OCI-LY7 (cell line): ENCODE data around the gene IQSEC1. TPM values are rescaled to one million over a fixed set of nuclear protein-coding genes. Genes with fewer than 3 reads are reported as not detected.
A peak's percentile ranks its signal among the peaks of the same experiment; 100 is the strongest.

ENCODE experiments used
- BruUV-seq: library from RNA; stranded (reverse); fragments of 400-500 nt; replicated peaks from 2 replicates; lab custom pipeline; 2021; lab: Mats Ljungman, UMichigan
- CTCF ChIA-PET: fragments of 300-600 bp; sonication (Branson Sonifier 250); formaldehyde crosslinking; loops from one replicate; lab custom pipeline; 2022; ENCODE audit warnings: antibody characterized with exemption; ENCODE audit not compliant: unreplicated experiment; lab: Charles Lee
- POLR2A ChIA-PET: fragments of 300-600 bp; sonication (Branson Sonifier 250); formaldehyde crosslinking; loops from one replicate; lab custom pipeline; 2022; ENCODE audit warnings: antibody characterized with exemption; lab: Charles Lee
- DNase-seq: peaks from one replicate; pipeline ENCODE4 v3.0.0-alpha.2; 2015; ENCODE audit warnings: low spot score
- H2AFZ ChIP-seq: fragments of 200-600 bp; sonication (generic), shearing (Covaris generic); 2 replicates; pipeline ENCODE4 v1.6.1; 2014; ENCODE audit warnings: mild to moderate bottlenecking, antibody characterized with exemption, low read length, moderate library complexity
- H3K27ac ChIP-seq: fragments of 200-600 bp; sonication (generic); 2 replicates; pipeline ENCODE4 v1.5.1; 2014; ENCODE audit warnings: mixed run types, low read depth, mild to moderate bottlenecking, moderate library complexity, low read length, inconsistent platforms; ENCODE audit not compliant: poor library complexity, severe bottlenecking
- H3K36me3 ChIP-seq: fragments of 200-600 bp; sonication (generic); 2 replicates; pipeline ENCODE4 v1.6.1; 2014; ENCODE audit warnings: mild to moderate bottlenecking, antibody characterized with exemption, low read length, moderate library complexity, mixed read lengths; ENCODE audit not compliant: insufficient read depth
- H3K4me1 ChIP-seq: fragments of 200-600 bp; sonication (generic); 2 replicates; pipeline ENCODE4 v1.5.1; 2014; ENCODE audit warnings: mild to moderate bottlenecking, low read length; ENCODE audit not compliant: insufficient read depth, poor library complexity, severe bottlenecking
- H3K4me2 ChIP-seq: fragments of 200-600 bp; sonication (generic); 2 replicates; pipeline ENCODE4 v1.6.1; 2014; ENCODE audit warnings: mild to moderate bottlenecking, low read length
- H3K4me3 ChIP-seq: fragments of 200-600 bp; sonication (generic); 2 replicates; pipeline ENCODE4 v1.5.1; 2014; ENCODE audit warnings: mild to moderate bottlenecking, low read depth, low read length; ENCODE audit not compliant: poor library complexity, severe bottlenecking
- H3K79me2 ChIP-seq: fragments of 200-600 bp; sonication (generic); 2 replicates; pipeline ENCODE4 v1.6.1; 2016; ENCODE audit warnings: low read depth, mild to moderate bottlenecking, low read length, moderate library complexity, mixed read lengths; ENCODE audit not compliant: insufficient read depth
- H3K9me2 ChIP-seq: fragments of 200-600 bp; sonication (generic); 2 replicates; pipeline ENCODE4 v1.6.1; 2016; ENCODE audit warnings: mild to moderate bottlenecking, low read length, mixed read lengths; ENCODE audit not compliant: insufficient read depth
- H3K9me3 ChIP-seq: fragments of 200-600 bp; sonication (generic); 2 replicates; pipeline ENCODE4 v1.6.1; 2014; ENCODE audit warnings: mild to moderate bottlenecking, mixed run types, low read length, mixed read lengths
- H4K20me1 ChIP-seq: fragments of 200-600 bp; sonication (generic); 2 replicates; pipeline ENCODE4 v1.6.1; 2014; ENCODE audit warnings: mild to moderate bottlenecking, antibody characterized with exemption, low read length, moderate library complexity, mixed read lengths; ENCODE audit not compliant: insufficient read depth
- CTCF ChIP-seq: fragments of 200-600 bp; sonication (generic); conservative IDR thresholded peaks from 2 replicates; pipeline ENCODE4 v1.5.1; 2014; ENCODE audit warnings: mild to moderate bottlenecking, antibody characterized with exemption, low read length, moderate library complexity, mixed read lengths
- EZH2phosphoT487 ChIP-seq: fragments of 200-600 bp; sonication (generic); IDR thresholded peaks from 2 replicates; pipeline ENCODE4 v1.6.1; 2018; ENCODE audit warnings: low read depth, borderline replicate concordance, mild to moderate bottlenecking, mixed run types, antibody characterized with exemption, low read length, moderate library complexity, mixed read lengths
- intact Hi-C: fragments of 100-400 bp; cut with micrococcal nuclease; formaldehyde crosslinking; loops from one replicate; pipeline ENCODE4 v1.10.0; 2022; ENCODE audit not compliant: unreplicated experiment
- total RNA-seq, 2 experiments: library from RNA; depleted of rRNA in 1 of 2; stranded (reverse); fragments of >200 nt in 1 of 2; shearing (Covaris generic) in 1 of 2; gene quantifications; 2 replicates each; pipeline ENCODE4 v1.2.3, GENCODE V29; 2014 to 2022

Gene IQSEC1
- total RNA-seq, 2 experiments from 2014 or later, result 25.2 to 70.1 TPM

GRCh38 chr3:13006216-13006990, 66.8 kb downstream of the IQSEC1 start:
- POLR2A ChIA-PET, result interaction anchor here (0.9 to 2.0 kb wide), 2 partner anchors 14 to 40 kb away, joined by 3 to 8 read pairs; no protein-coding TSS in a partner anchor
- no TSS peak for BruUV-seq

GRCh38 chr3:13005301-13005700, 67.9 kb downstream of the IQSEC1 start:
- Histone ChIP-seq H4K20me1 (no peaks in the 10 kb centered on the region), H3K4me1 (peaks cover 98% of the 10 kb centered on the region), H3K4me3 (no peak overlapping the region), H3K4me2 (peak overlapping the region; percentile 61), H3K79me2 (peaks cover 100% of the 10 kb centered on the region), H3K27ac (peak overlapping the region; percentile 73), H3K36me3 (peaks cover 31% of the 10 kb centered on the region), H3K9me2 (no peaks in the 10 kb centered on the region), H3K9me3 (no peaks in the 10 kb centered on the region), H2AFZ (no peak overlapping the region)
- CTCF ChIA-PET, result interaction anchor here (1.7 kb wide), 1 partner anchor 16 kb away, joined by 8 read pairs; no protein-coding TSS in a partner anchor
- POLR2A ChIA-PET, result interaction anchor here (0.9 to 2.0 kb wide), 3 partner anchors 15 to 41 kb away, joined by 3 to 8 read pairs (median 3); no protein-coding TSS in a partner anchor
- no peak for DNase-seq
- intact Hi-C loops, result no loop called here
- TF ChIP-seq EZH2phosphoT487 (no peak), CTCF (no peak)
- no TSS peak for BruUV-seq

More at GRCh38 chr3:13006216-13006990, 66.8 kb downstream of the IQSEC1 start:
- peak overlapping the region; percentile 73 for H3K27ac ChIP-seq
- H3K36me3 ChIP-seq, result peaks cover 23% of the 10 kb centered on the region
- intact Hi-C loops, result no loop called here
- no peak overlapping the region for H3K4me3 ChIP-seq
- H3K9me3 ChIP-seq, result no peaks in the 10 kb centered on the region
- CTCF ChIA-PET, result no interaction called here
- TF ChIP-seq EZH2phosphoT487 (no peak), CTCF (0 out of 2 replicates have a peak, but pooled peaks have one; percentile 14)
- H3K9me2 ChIP-seq, result no peaks in the 10 kb centered on the region
- no peaks in the 10 kb centered on the region for H4K20me1 ChIP-seq
- peak overlapping the region; percentile 61 for H3K4me2 ChIP-seq
- no peak overlapping the region for H2AFZ ChIP-seq
- peaks cover 100% of the 10 kb centered on the region for H3K4me1 ChIP-seq
- peaks cover 100% of the 10 kb centered on the region for H3K79me2 ChIP-seq
- DNase-seq, result peak; percentile 16
